Activated T-helper 1 cell treated with anti-CD3 and anti-CD28 coated beads, Interleukin-12 subunit alpha, Interleukin-12 subunit beta, Interleukin-2, Interleukin-4 antibody, amounts not matched to agents 30 ng/mL and 10 ng/mL and 1 ng/mL, durations not matched to agents 14 hours and 24 hours and 36 hours (primary cell): ENCODE data around the gene LEMD3. TPM values are rescaled to one million over a fixed set of nuclear protein-coding genes. Genes with fewer than 3 reads are reported as not detected.
A peak's percentile ranks its signal among the peaks of the same experiment; 100 is the strongest.

Source experiments
- DNase-seq: peaks from one replicate; pipeline ENCODE4 v3.0.0; 2021; ENCODE audit warnings: low spot score
- H3K27ac Mint-ChIP-seq: one replicate; pipeline ENCODE4 v1.8.0; 2021; ENCODE audit warnings: mild to moderate bottlenecking, mixed read lengths
- H3K27me3 Mint-ChIP-seq: one replicate; pipeline ENCODE4 v1.8.0; 2022; ENCODE audit warnings: mild to moderate bottlenecking, moderate library complexity, mixed read lengths; ENCODE audit not compliant: insufficient read depth
- H3K36me3 Mint-ChIP-seq: one replicate; pipeline ENCODE4 v1.8.0; 2021; ENCODE audit warnings: low read depth, mixed read lengths
- H3K4me1 Mint-ChIP-seq: one replicate; pipeline ENCODE4 v1.8.0; 2021; ENCODE audit warnings: low read depth, mixed read lengths
- H3K4me3 Mint-ChIP-seq: one replicate; pipeline ENCODE4 v1.8.0; 2021; ENCODE audit warnings: mild to moderate bottlenecking, moderate library complexity, mixed read lengths
- H3K9me3 Mint-ChIP-seq: one replicate; pipeline ENCODE4 v1.8.0; 2021; ENCODE audit warnings: mixed read lengths
- intact Hi-C: fragments of 100-400 bp; cut with micrococcal nuclease; formaldehyde crosslinking; loops from one replicate; pipeline ENCODE4 v1.15.1; 2024
- total RNA-seq: library from RNA; stranded (reverse); gene quantifications from 2 replicates; pipeline ENCODE4 v1.2.3, GENCODE V29; 2022

Gene LEMD3
- total RNA-seq, 1 donor from 2014 or later: 26.5 TPM

DNA sequence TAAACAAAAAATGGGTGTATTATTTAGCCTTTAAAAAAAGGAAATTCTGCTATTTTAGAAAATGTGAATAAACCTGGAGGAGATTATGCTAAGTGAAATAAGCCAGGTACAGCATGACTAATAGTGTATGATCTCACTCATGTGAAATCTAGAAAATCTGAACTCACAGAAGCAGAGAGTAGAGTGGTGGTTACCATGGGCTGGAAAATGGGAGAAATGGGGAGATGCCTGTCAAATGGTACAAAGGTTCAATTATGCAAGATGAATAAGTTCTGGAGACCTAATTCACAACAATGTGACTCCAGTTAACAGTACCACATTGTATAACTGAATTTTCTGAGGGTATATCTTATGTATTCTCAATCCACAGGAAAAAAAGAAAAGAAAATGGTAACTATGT, 17.4 kb upstream of the LEMD3 start:
- Mint-ChIP-seq H3K27ac (no peak overlapping the region), H3K36me3 (peaks cover 3% of the 10 kb centered on the region), H3K4me3 (no peak overlapping the region), H3K9me3 (no peaks in the 10 kb centered on the region), H3K4me1 (peaks cover 16% of the 10 kb centered on the region), H3K27me3 (peaks cover 8% of the 10 kb centered on the region)
- no peak for DNase-seq
- intact Hi-C loops: no loop called here

DNA sequence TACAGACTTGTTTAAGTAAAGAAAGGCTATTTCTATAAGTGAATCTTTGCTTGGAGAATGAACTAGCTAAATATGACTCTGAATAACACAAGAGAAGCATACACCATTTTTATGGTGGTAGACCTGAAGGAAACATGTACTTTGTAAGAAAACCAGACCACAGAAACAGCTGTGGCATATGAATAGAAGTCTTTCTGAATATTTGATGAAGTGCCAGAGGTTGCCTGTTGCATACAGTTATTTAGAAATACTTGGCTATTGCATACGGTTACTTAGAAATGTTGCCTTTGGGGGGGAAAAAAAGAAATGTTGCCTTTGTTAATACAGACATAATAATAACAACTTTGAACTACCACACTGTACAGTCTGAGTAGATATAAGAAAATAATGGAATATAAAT, 16.8 kb upstream of the LEMD3 start:
- Mint-ChIP-seq H3K27ac (no peak overlapping the region), H3K4me3 (no peak overlapping the region), H3K36me3 (peaks cover 3% of the 10 kb centered on the region), H3K27me3 (peaks cover 5% of the 10 kb centered on the region), H3K9me3 (no peaks in the 10 kb centered on the region), H3K4me1 (peaks cover 18% of the 10 kb centered on the region)
- no peak for DNase-seq
- intact Hi-C loops: no loop called here

DNA sequence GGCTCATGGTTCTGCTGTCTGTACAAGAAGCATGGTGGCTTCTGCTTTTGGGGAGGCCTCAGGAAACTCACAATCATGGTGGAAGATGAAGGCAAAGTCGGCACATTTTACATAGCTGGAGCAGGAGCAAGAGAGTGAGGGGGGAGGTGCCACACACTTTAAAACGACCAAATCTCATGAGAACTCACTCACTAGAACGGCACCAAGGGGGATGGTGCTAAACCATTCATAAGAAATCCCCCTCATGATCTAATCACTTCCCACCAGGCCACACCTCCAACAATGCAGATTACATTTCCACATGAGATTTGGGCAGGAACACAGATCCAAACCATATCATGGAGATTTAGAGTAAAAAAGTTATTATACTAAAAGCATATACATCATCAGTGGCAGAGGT, 13.6 kb upstream of the LEMD3 start:
- H3K4me3 Mint-ChIP-seq: no peak overlapping the region
- no peak for DNase-seq
- peaks cover 13% of the 10 kb centered on the region for H3K27me3 Mint-ChIP-seq
- H3K36me3 Mint-ChIP-seq: peaks cover 6% of the 10 kb centered on the region
- peak overlapping the region; percentile 58 for H3K27ac Mint-ChIP-seq
- no peaks in the 10 kb centered on the region for H3K9me3 Mint-ChIP-seq
- intact Hi-C loops: loop anchor here (1.0 kb wide), 1 partner anchor 14 kb away; the partner anchor contains the start of gene LEMD3
- peaks cover 18% of the 10 kb centered on the region for H3K4me1 Mint-ChIP-seq

DNA sequence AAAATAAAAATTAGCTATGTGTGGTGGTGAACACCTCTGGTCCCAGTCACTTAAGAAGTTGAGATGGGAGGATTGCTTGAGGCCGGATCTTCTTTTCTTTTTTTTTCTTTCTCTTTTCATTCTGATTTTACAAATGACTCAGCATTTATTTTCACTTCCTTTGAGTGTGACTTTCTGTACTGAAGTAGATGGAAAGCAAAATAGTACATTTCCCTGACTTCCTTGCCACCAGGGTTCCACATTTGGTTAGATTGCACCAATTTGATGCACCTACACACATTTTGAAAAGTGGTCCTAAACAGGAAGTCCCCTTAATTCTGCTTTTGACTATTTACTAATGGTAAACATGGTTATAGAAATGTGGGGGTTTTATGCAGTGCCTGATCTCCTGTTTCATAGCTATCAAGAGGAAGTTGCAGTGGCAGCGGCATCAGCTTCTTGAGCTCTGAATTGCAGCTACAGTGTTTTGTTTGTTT, 13.0 kb upstream of the LEMD3 start:
- peaks cover 6% of the 10 kb centered on the region for H3K36me3 Mint-ChIP-seq
- no peaks in the 10 kb centered on the region for H3K9me3 Mint-ChIP-seq
- H3K27me3 Mint-ChIP-seq: peaks cover 13% of the 10 kb centered on the region
- peak overlapping the region; percentile 65 for H3K27ac Mint-ChIP-seq
- DNase-seq: peak; percentile 6
- intact Hi-C loops: loop anchor here (1.0 kb wide), 1 partner anchor 13 kb away; the partner anchor contains the start of gene LEMD3
- peak overlapping the region; percentile 32 for H3K4me3 Mint-ChIP-seq
- H3K4me1 Mint-ChIP-seq: peaks cover 18% of the 10 kb centered on the region

DNA sequence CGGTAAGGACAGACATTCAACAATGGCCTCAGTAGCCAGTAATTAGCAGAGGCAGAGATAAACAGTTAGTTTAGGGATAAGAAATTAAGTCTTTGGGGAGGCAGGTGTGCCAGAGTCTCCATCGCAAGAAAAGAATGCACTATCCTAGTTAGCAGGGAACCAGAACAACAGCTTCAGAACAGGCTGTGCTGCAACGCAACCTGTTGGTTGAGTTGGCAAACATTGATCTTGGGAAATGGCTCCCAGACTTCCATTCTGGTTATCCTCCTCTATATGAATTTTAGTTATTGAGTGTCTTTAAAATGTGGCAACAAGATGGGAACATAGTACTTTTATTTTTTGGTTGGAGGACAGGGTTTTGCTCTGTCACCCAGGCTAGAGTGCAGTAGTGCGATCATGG, 12.3 kb upstream of the LEMD3 start:
- intact Hi-C loops: no loop called here

DNA sequence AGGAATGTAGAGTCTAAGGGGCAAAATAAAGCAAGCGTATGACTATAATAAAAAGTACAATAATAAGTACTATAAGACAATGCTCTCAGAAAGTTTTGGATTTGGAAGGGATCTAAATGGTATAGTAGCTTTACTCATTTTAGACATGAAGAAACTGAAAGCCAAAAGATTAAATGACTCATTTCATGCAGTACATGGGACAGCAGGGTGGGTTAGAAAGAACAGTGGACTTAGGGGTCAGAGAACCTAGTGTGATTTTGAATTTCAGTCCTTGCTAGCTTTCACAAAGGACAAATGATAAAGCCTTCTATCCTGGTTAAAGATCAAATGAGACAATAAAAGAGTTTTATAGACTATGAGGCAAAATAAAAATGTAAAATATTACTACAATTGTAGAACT, 6.8 kb upstream of the LEMD3 start:
- H3K27ac Mint-ChIP-seq: no peak overlapping the region
- H3K4me3 Mint-ChIP-seq: no peak overlapping the region
- H3K27me3 Mint-ChIP-seq: peaks cover 13% of the 10 kb centered on the region
- peaks cover 13% of the 10 kb centered on the region for H3K4me1 Mint-ChIP-seq
- DNase-seq: no peak
- no peaks in the 10 kb centered on the region for H3K9me3 Mint-ChIP-seq
- intact Hi-C loops: loop anchor here (10.0 kb wide), 1 partner anchor 1142 kb away; the partner anchor contains the start of gene HELB
- peaks cover 3% of the 10 kb centered on the region for H3K36me3 Mint-ChIP-seq

More for the DNA sequence above, 12.3 kb upstream of the LEMD3 start:
- H3K36me3 Mint-ChIP-seq: peaks cover 6% of the 10 kb centered on the region
- H3K4me3 Mint-ChIP-seq: peak overlapping the region; percentile 32
- H3K9me3 Mint-ChIP-seq: no peaks in the 10 kb centered on the region
- peaks cover 18% of the 10 kb centered on the region for H3K4me1 Mint-ChIP-seq
- peak overlapping the region; percentile 65 for H3K27ac Mint-ChIP-seq
- peaks cover 11% of the 10 kb centered on the region for H3K27me3 Mint-ChIP-seq
- DNase-seq: no peak

DNA sequence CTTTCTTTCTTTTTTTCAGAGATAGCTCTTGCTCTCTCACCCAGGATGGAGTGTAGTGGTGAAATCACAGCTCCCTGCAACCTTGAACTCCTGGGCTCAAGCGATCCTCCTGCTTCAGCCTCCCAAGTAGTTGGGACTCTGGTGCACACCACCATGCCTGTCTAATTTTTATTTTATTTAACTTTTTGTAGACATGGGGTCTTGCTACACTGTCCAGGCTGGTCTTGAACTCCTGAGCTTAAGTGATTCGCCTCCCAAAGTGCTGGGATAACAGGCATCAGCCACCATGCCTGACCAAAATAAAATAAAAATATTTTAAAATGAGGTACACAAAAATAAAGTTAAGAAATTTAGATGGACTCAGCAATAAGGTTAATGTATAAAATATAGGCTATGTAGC, 5.1 kb upstream of the LEMD3 start:
- no peak overlapping the region for H3K4me3 Mint-ChIP-seq
- no peaks in the 10 kb centered on the region for H3K9me3 Mint-ChIP-seq
- intact Hi-C loops: loop anchor here (10.0 kb wide), 1 partner anchor 1141 kb away; the partner anchor contains the start of gene HELB
- peaks cover 3% of the 10 kb centered on the region for H3K36me3 Mint-ChIP-seq
- DNase-seq: no peak
- H3K27me3 Mint-ChIP-seq: peaks cover 13% of the 10 kb centered on the region
- peaks cover 13% of the 10 kb centered on the region for H3K4me1 Mint-ChIP-seq
- no peak overlapping the region for H3K27ac Mint-ChIP-seq

DNA sequence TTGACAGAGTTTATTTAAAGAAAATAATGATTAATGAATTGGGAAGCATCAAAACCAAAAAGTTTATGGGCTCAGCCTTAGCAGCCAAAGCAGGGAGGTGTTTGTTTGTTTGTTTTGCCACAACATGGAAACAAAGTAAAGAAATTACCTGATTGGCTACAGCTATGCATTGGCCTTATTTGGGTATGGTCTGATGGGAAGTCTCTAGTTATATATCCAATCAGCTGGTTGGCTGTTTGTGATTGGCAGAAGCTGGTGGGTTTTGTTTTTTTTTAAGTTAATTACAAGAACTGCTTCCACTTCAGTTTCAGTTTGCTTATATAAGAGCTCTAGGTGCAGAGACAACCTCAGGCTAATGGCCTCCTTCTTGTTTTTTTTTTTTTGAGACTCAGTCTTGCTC, 4.6 kb upstream of the LEMD3 start:
- Mint-ChIP-seq H3K4me1 (peaks cover 13% of the 10 kb centered on the region), H3K36me3 (peaks cover under 1% of the 10 kb centered on the region), H3K4me3 (no peak overlapping the region), H3K27ac (no peak overlapping the region), H3K27me3 (peaks cover 13% of the 10 kb centered on the region), H3K9me3 (no peaks in the 10 kb centered on the region)
- intact Hi-C loops: loop anchor here (5.0 to 10.0 kb wide), 2 partner anchors 42 to 1140 kb away; partner anchors contain the start of genes HELB and WIF1
- DNase-seq: no peak

DNA sequence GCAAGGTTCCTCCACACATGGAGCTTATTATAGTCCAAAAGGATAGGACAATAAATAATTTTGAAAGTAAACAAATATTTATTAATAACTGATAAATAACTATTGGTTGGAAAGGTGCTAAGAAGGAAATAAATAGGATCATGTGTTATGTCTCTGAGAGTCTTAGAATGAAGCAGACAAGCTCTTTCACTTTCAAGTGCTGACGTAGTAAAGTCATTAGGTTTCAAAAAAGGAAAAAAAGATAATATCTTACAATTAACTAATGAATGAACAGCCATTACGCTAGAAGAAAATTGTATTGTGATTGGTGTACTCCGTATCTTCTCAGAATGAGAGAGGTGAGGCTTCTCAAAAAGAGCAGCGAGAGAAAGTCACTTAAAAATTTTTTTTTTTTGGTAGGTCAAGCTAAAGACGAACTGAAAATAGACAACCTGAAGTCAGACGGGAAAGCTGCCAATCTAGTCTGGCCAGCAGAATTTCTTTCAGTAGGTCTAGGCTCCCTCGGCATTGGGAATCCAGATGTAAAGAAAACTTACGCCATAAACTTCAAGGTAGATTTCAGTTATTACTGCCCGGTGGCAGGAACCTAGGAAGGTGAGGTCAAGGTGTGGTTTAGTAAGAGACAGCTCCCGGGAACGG, 583 bp upstream of the LEMD3 start:
- peak overlapping the region; percentile 94 for H3K27ac Mint-ChIP-seq
- peaks cover 5% of the 10 kb centered on the region for H3K27me3 Mint-ChIP-seq
- intact Hi-C loops: loop anchor here (1.0 to 10.0 kb wide), 7 partner anchors 12 to 1136 kb away; partner anchors contain the start of genes HELB, LLPH, WIF1 and XPOT
- H3K9me3 Mint-ChIP-seq: no peaks in the 10 kb centered on the region
- peaks cover 9% of the 10 kb centered on the region for H3K4me1 Mint-ChIP-seq
- H3K4me3 Mint-ChIP-seq: peak overlapping the region; percentile 99
- peaks cover 15% of the 10 kb centered on the region for H3K36me3 Mint-ChIP-seq
- no peak for DNase-seq

DNA sequence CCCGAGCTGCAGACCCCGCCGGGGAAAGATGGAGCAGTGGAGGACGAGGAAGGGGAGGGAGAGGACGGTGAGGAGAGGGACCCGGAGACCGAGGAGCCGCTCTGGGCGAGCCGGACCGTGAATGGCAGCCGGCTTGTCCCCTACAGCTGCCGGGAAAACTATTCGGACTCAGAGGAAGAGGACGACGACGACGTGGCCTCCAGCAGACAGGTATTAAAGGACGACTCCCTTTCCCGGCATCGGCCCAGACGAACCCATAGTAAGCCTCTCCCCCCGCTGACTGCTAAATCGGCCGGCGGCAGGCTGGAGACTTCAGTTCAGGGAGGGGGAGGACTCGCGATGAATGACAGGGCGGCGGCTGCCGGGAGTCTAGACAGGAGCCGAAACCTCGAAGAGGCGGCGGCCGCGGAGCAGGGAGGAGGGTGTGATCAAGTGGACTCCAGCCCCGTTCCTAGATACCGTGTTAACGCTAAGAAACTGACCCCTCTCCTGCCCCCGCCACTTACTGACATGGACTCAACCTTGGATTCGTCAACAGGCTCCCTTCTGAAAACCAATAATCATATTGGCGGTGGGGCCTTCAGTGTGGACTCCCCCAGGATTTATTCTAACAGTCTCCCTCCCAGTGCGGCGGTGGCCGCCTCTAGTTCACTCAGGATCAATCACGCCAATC, 962 bp downstream of the LEMD3 start:
- intact Hi-C loops: loop anchor here (2.0 to 10.0 kb wide), 4 partner anchors 26 to 946 kb away; partner anchors contain the start of genes KICS2 and TBK1
- Mint-ChIP-seq H3K36me3 (peaks cover 15% of the 10 kb centered on the region), H3K27me3 (peaks cover 5% of the 10 kb centered on the region), H3K27ac (peak overlapping the region; percentile 91), H3K4me3 (peak overlapping the region; percentile 93), H3K4me1 (peaks cover 7% of the 10 kb centered on the region), H3K9me3 (no peaks in the 10 kb centered on the region)
- DNase-seq: peak; percentile 58

DNA sequence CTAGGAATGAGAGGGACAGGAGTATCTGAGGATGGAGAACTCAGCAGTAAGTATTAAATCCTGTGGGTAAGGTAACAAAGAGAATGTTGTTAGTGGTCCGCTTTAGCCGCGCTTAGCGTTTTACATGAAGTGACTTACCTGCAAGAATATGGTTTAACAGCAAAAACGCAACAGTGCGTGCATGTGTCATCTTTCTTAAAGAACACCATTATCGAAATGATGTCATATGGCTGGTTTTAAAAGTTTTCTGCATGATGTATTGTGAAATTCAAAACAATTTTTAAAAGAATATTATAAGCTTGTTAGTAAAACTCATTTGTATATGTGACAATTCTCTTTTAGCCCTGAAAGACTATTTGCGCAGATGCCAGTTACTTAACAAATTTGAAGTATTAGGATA, 1.7 kb downstream of the LEMD3 start:
- peak overlapping the region; percentile 93 for H3K4me3 Mint-ChIP-seq
- H3K36me3 Mint-ChIP-seq: peaks cover 15% of the 10 kb centered on the region
- peak overlapping the region; percentile 42 for H3K27ac Mint-ChIP-seq
- intact Hi-C loops: loop anchor here (1.0 to 10.0 kb wide), 5 partner anchors 26 to 946 kb away; partner anchors contain the start of genes KICS2 and TBK1
- H3K9me3 Mint-ChIP-seq: no peaks in the 10 kb centered on the region
- DNase-seq: no peak
- peaks cover 5% of the 10 kb centered on the region for H3K27me3 Mint-ChIP-seq
- peaks cover 7% of the 10 kb centered on the region for H3K4me1 Mint-ChIP-seq

DNA sequence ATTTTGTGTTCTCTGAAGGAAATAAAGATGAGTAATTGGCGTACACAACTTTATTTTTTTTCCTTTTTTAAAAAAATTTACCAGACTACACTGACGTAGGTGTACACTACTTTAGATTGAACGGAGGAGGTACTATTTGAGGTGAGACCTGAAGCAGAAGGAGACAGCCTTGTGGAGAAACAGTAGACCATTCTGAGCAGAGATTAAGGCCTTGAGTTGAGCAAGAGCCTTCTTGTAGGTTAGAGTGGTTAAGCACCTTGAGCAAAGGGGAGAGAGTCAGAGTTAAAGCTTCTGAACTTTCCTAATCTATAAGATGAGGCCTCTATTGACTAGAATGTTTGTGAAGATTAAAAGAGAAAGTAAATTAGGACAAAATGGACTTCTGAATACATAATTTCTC, 2.5 kb downstream of the LEMD3 start:
- intact Hi-C loops: loop anchor here (1.0 to 10.0 kb wide), 5 partner anchors 25 to 947 kb away; partner anchors contain the start of genes KICS2 and TBK1
- Mint-ChIP-seq H3K4me1 (peaks cover 7% of the 10 kb centered on the region), H3K27ac (peak overlapping the region; percentile 27), H3K27me3 (peaks cover 5% of the 10 kb centered on the region), H3K9me3 (no peaks in the 10 kb centered on the region), H3K4me3 (peak overlapping the region; percentile 85), H3K36me3 (peaks cover 15% of the 10 kb centered on the region)
- no peak for DNase-seq

DNA sequence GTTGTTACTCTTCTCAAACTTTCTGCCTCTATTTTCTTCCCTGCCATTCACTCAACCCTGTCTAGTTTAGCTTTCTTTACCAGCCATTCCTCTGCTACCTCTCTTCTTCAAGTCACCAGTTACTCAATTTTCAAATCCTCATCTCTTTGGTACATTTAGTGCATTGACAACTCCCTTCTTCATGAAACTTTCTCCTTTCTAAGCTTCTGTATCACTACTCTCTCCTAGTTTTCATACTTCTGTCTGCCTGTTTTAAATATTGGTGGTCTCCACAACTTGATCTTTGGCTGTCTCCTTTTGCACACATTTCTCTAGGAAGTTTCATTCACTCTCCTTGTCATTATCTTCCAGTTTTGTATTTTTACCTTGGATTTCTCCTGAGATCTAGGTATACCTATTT, 6.0 kb downstream of the LEMD3 start:
- no peak overlapping the region for H3K27ac Mint-ChIP-seq
- H3K36me3 Mint-ChIP-seq: peaks cover 18% of the 10 kb centered on the region
- no peak for DNase-seq
- no peak overlapping the region for H3K4me3 Mint-ChIP-seq
- H3K9me3 Mint-ChIP-seq: no peaks in the 10 kb centered on the region
- H3K4me1 Mint-ChIP-seq: peaks cover 7% of the 10 kb centered on the region
- intact Hi-C loops: loop anchor here (10.0 kb wide), 2 partner anchors 501 to 951 kb away; partner anchors contain the start of gene KICS2
- H3K27me3 Mint-ChIP-seq: no peaks in the 10 kb centered on the region
